ENCODE results near the gene MEX3A. TPM values are rescaled to one million over a fixed set of nuclear protein-coding genes. Genes with fewer than 3 reads are reported as not detected.

Gene MEX3A
- total and polyA plus RNA-seq, 2 donors (not counting 3 experiments of a cell fraction or from before 2014, with no cell fraction given): 20.2 to 23.6 TPM

GRCh38 chr1:156073110-156073687 is 9.1 kb downstream of the MEX3A start:
- Histone ChIP-seq H3K36me3 (ENCODE audit: control insufficient read depth in 2 of 2, extremely low read depth in 1 of 2, insufficient read depth in 2 of 2, low read length in 2 of 2) (peaks cover 8 to 34% of the 10 kb centered on the region in 2 experiments), H3K4me2 (ENCODE audit: insufficient read depth, low read length) (no peak overlapping the region), H2AFZ (ENCODE audit: low read depth, low read length) (no peak overlapping the region), H3K27ac (ENCODE audit: insufficient read depth, low read depth, low read length) (no peak overlapping the region), H3K9ac (replicated peaks; ENCODE audit: extremely low read depth, insufficient read depth, low read length) (no peak overlapping the region), H3K27me3 (ENCODE audit: control insufficient read depth in 2 of 2, insufficient read depth in 2 of 2, low read length in 2 of 2) (no peaks in the 10 kb centered on the region), H3K9me3 (replicated peaks; ENCODE audit: control insufficient read depth, insufficient read depth, low read length) (no peaks in the 10 kb centered on the region), H3K4me1 (ENCODE audit: control insufficient read depth, extremely low read depth, insufficient read depth, low read length) (peaks cover 9% of the 10 kb centered on the region), H3K9me1 (replicated peaks; ENCODE audit: control insufficient read depth, extremely low read depth, insufficient read depth, low read length) (no peaks in the 10 kb centered on the region), H3K79me2 (ENCODE audit: control insufficient read depth, insufficient read depth, low read length) (peaks cover 16% of the 10 kb centered on the region), H4K20me1 (replicated peaks; ENCODE audit: control insufficient read depth, extremely low read depth, insufficient read depth, low read length) (no peaks in the 10 kb centered on the region), H3K4me3 (replicated peaks in 1 of 3; ENCODE audit: insufficient read depth in 1 of 3, low read depth in 1 of 3, low read length in 3 of 3) (no peak overlapping the region)
- intact Hi-C loops (cut with micrococcal nuclease) (no loop called here), dilution Hi-C loops (cut with MboI; ENCODE audit: extremely low pct_ligation_motif_present, low sequenced_read_pairs) (no loop called here)
- FAIRE-seq: no peak
- TF ChIP-seq POLR2A (IDR thresholded peaks at IDR 0.05; ENCODE audit: low read depth, low read length) (no peak), CTCF (IDR thresholded peaks at IDR 0.05; ENCODE audit: extremely low read depth in 1 of 2, insufficient read depth in 1 of 2, low read depth in 1 of 2, low read length in 2 of 2) (no peak), GATA2 (IDR thresholded peaks at IDR 0.05; ENCODE audit: insufficient read depth, insufficient read length, low read depth, low read length) (no peak), MAX (IDR thresholded peaks at IDR 0.05; ENCODE audit: insufficient read depth, insufficient read length) (no peak), FOS (IDR thresholded peaks at IDR 0.05; ENCODE audit: borderline replicate concordance, insufficient read depth, low read length) (no peak), POLR2AphosphoS5 (IDR thresholded peaks at IDR 0.05; ENCODE audit: insufficient read depth, low read depth, low read length) (no peak), MYC (IDR thresholded peaks at IDR 0.05; ENCODE audit: low read depth, low read length) (no peak), JUN (IDR thresholded peaks at IDR 0.05; ENCODE audit: borderline replicate concordance, insufficient read depth, insufficient read length, low read depth) (no peak), EZH2 (IDR thresholded peaks at IDR 0.05; ENCODE audit: borderline replicate concordance, low read depth, low read length, severe bottlenecking) (no peak)
- BruUV-seq (replicated peaks): no TSS peak
- DNase-seq (ENCODE audit: low read depth, low spot score): no peak
- ChIA-PET POLR2A (no interaction called here), CTCF (interaction anchor here (0.9 to 1.1 kb wide), 3 partner anchors 16 to 57 kb away, joined by 3 read pairs; no protein-coding TSS in a partner anchor)

Data from endothelial cell of umbilical vein (primary cell).